Measurements from ENCODE around the gene LRRTM4.

GRCh38 chr2:76998152-76998551 is 524.0 kb downstream of the LRRTM4 start:
- TF ChIP-seq POLR2AphosphoS2 (IDR thresholded peaks at IDR 0.05; ENCODE audit: low read depth, low read length) (no peak), MTA1 (CRISPR knock-in tag; IDR thresholded peaks at IDR 0.05; ENCODE audit: borderline replicate concordance) (no peak), ATF7 (IDR thresholded peaks at IDR 0.05) (no peak), ATF7 (CRISPR knock-in tag; IDR thresholded peaks at IDR 0.05) (no peak), KDM1A (CRISPR knock-in tag; IDR thresholded peaks at IDR 0.05) (no peak), JUN (CRISPR knock-in tag; IDR thresholded peaks at IDR 0.05) (no peak), NFAT5 (CRISPR knock-in tag; IDR thresholded peaks at IDR 0.05) (no peak), FOXA3 (CRISPR knock-in tag; IDR thresholded peaks at IDR 0.05) (no peak), POLR2AphosphoS5 (IDR thresholded peaks at IDR 0.05; ENCODE audit: low read depth, low read length) (no peak), CREB1 (IDR thresholded peaks at IDR 0.05) (no peak), CREB1 (CRISPR knock-in tag; IDR thresholded peaks at IDR 0.05) (no peak)
